ENCODE measurements around the gene SLU7. TPM values are rescaled to one million over a fixed set of nuclear protein-coding genes. Genes with fewer than 3 reads are reported as not detected.

Gene SLU7
- total RNA-seq, 2 experiments from 2014 or later, result 32.2 to 46.2 TPM

DNA sequence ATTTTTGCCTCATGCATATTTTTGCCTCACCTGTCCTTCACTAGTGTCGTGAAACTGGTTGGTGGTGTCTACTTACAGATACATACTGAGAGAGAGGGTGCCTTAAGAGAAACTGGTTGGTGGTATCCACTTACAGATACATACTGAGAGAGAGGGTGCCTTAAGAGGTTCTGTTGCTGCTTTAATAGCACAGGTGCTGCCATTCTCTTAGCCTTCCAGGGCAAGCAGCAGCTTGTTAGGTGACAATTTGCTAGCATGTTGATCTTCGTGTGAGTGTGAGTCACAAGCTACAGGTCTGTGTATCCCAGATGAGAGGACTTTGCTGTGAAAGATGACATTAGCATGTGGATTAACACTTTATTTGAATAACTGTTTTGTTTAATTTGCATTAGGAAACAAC is 4.2 kb upstream of the SLU7 start:
- H3K79me2 ChIP-seq (ENCODE audit: insufficient read depth, low read depth, low read length), result peaks cover 69% of the 10 kb centered on the region
- peak overlapping the region; percentile 78 for H3K27ac ChIP-seq (ENCODE audit: low read depth, low read length, poor library complexity, severe bottlenecking)
- ChIA-PET CTCF (ENCODE audit: unreplicated experiment) (interaction anchor here (1.3 kb wide), 1 partner anchor 47 kb away, joined by 3 read pairs; no protein-coding TSS in a partner anchor), POLR2A (interaction anchor here (0.6 to 2.7 kb wide), 8 partner anchors 9 to 841 kb away, joined by 3 to 18 read pairs (median 9); partner anchors contain the start of gene FAM200C)
- H3K9me2 ChIP-seq (ENCODE audit: insufficient read depth, low read length), result no peaks in the 10 kb centered on the region
- H4K20me1 ChIP-seq (ENCODE audit: insufficient read depth, low read length), result peaks cover 39% of the 10 kb centered on the region
- intact Hi-C loops (cut with micrococcal nuclease; ENCODE audit: unreplicated experiment), result loop anchor here (2.0 to 10.0 kb wide), 2 partner anchors 304 to 712 kb away; partner anchors contain the start of gene PWWP2A
- H3K4me1 ChIP-seq (ENCODE audit: insufficient read depth, low read length, poor library complexity, severe bottlenecking), result peaks cover 55% of the 10 kb centered on the region
- DNase-seq (ENCODE audit: low spot score), result no peak
- peak overlapping the region; percentile 99 for H3K4me2 ChIP-seq (ENCODE audit: low read length)
- H3K36me3 ChIP-seq (ENCODE audit: insufficient read depth, low read length), result peaks cover 59% of the 10 kb centered on the region
- no TSS peak for BruUV-seq (replicated peaks)
- no peaks in the 10 kb centered on the region for H3K9me3 ChIP-seq (ENCODE audit: low read length)
- no peak for TF ChIP-seq EZH2phosphoT487 (IDR thresholded peaks at IDR 0.05; ENCODE audit: borderline replicate concordance, low read depth, low read length)
- TF ChIP-seq, protein P1, sequence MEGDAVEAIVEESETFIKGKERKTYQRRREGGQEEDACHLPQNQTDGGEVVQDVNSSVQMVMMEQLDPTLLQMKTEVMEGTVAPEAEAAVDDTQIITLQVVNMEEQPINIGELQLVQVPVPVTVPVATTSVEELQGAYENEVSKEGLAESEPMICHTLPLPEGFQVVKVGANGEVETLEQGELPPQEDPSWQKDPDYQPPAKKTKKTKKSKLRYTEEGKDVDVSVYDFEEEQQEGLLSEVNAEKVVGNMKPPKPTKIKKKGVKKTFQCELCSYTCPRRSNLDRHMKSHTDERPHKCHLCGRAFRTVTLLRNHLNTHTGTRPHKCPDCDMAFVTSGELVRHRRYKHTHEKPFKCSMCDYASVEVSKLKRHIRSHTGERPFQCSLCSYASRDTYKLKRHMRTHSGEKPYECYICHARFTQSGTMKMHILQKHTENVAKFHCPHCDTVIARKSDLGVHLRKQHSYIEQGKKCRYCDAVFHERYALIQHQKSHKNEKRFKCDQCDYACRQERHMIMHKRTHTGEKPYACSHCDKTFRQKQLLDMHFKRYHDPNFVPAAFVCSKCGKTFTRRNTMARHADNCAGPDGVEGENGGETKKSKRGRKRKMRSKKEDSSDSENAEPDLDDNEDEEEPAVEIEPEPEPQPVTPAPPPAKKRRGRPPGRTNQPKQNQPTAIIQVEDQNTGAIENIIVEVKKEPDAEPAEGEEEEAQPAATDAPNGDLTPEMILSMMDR (conservative IDR thresholded peaks at IDR 0.05; ENCODE audit: low read length), result no peak
- peak overlapping the region; percentile 88 for H3K4me3 ChIP-seq (ENCODE audit: low read depth, low read length, poor library complexity, severe bottlenecking)
- no peak overlapping the region for H2AFZ ChIP-seq (ENCODE audit: low read length)

- TSS peak; percentile 51 for BruUV-seq (replicated peaks)
- CTCF ChIA-PET (ENCODE audit: unreplicated experiment), result interaction anchor here (1.3 kb wide), 1 partner anchor 48 kb away, joined by 3 read pairs; no protein-coding TSS in a partner anchor
- Histone ChIP-seq H3K4me1 (ENCODE audit: insufficient read depth, low read length, poor library complexity, severe bottlenecking) (peaks cover 63% of the 10 kb centered on the region), H3K27ac (ENCODE audit: low read depth, low read length, poor library complexity, severe bottlenecking) (peak within 1 kb of the TSS; percentile 98), H3K79me2 (ENCODE audit: insufficient read depth, low read depth, low read length) (peaks cover 82% of the 10 kb centered on the region), H3K36me3 (ENCODE audit: insufficient read depth, low read length) (peaks cover 46% of the 10 kb centered on the region), H4K20me1 (ENCODE audit: insufficient read depth, low read length) (peaks cover 32% of the 10 kb centered on the region), H3K9me3 (ENCODE audit: low read length) (no peaks in the 10 kb centered on the region), H2AFZ (ENCODE audit: low read length) (peak within 1 kb of the TSS; percentile 91; the same call in 1 of the 2 replicates), H3K9me2 (ENCODE audit: insufficient read depth, low read length) (no peaks in the 10 kb centered on the region), H3K4me2 (ENCODE audit: low read length) (peak within 1 kb of the TSS; percentile 99), H3K4me3 (ENCODE audit: low read depth, low read length, poor library complexity, severe bottlenecking) (peak within 1 kb of the TSS; percentile 88)
- DNase-seq (ENCODE audit: low spot score), result peak; percentile 97
- intact Hi-C loops (cut with micrococcal nuclease; ENCODE audit: unreplicated experiment), result loop anchor here (1.0 to 10.0 kb wide), 3 partner anchors 47 to 713 kb away; partner anchors contain the start of gene PWWP2A
- POLR2A ChIA-PET, result interaction anchor here (0.6 to 2.3 kb wide), 11 partner anchors 9 to 750 kb away, joined by 4 to 15 read pairs (median 5); partner anchors contain the start of gene FAM200C
- TF ChIP-seq, protein P1 (conservative IDR thresholded peaks at IDR 0.05; ENCODE audit: low read length), result no peak
- no peak for TF ChIP-seq EZH2phosphoT487 (IDR thresholded peaks at IDR 0.05; ENCODE audit: borderline replicate concordance, low read depth, low read length)
Observed at GRCh38 chr5:160421625-160422258, 2.9 kb upstream of the SLU7 start, which contains the start of gene PTTG1. Gene PTTG1 (plus strand): TSS chr5:160421855. CDS start chr5:160422313, 458 bp downstream.

DNA sequence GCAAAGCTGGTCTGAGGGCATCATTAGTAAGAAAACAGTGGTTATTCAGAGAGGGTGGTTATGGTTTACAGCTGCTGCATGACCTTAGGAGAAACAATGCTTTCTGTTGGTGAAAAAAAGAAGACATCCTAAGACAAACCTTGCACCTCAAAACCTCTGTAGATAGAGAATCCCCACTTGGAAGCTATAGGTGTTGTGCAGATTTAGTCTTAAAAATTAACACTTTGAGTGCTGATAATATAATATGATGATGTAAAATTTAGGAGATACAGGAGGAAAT is 1.4 kb upstream of the SLU7 start:
- H3K4me2 ChIP-seq (ENCODE audit: low read length), result peak overlapping the region; percentile 99
- no peaks in the 10 kb centered on the region for H3K9me3 ChIP-seq (ENCODE audit: low read length)
- H3K4me1 ChIP-seq (ENCODE audit: insufficient read depth, low read length, poor library complexity, severe bottlenecking), result peaks cover 49% of the 10 kb centered on the region
- ChIA-PET CTCF (ENCODE audit: unreplicated experiment) (no interaction called here), POLR2A (interaction anchor here (0.5 to 3.0 kb wide), 9 partner anchors 9 to 62 kb away, joined by 3 to 26 read pairs (median 5); partner anchors contain the start of gene FAM200C)
- H3K79me2 ChIP-seq (ENCODE audit: insufficient read depth, low read depth, low read length), result peaks cover 79% of the 10 kb centered on the region
- peak overlapping the region; percentile 91 for H2AFZ ChIP-seq (ENCODE audit: low read length)
- BruUV-seq (replicated peaks), result no TSS peak
- peaks cover 31% of the 10 kb centered on the region for H3K36me3 ChIP-seq (ENCODE audit: insufficient read depth, low read length)
- TF ChIP-seq, protein P1 (conservative IDR thresholded peaks at IDR 0.05; ENCODE audit: low read length), result no peak
- no peak for TF ChIP-seq EZH2phosphoT487 (IDR thresholded peaks at IDR 0.05; ENCODE audit: borderline replicate concordance, low read depth, low read length)
- peak overlapping the region; percentile 88 for H3K4me3 ChIP-seq (ENCODE audit: low read depth, low read length, poor library complexity, severe bottlenecking)
- H3K27ac ChIP-seq (ENCODE audit: low read depth, low read length, poor library complexity, severe bottlenecking), result peak overlapping the region; percentile 98
- DNase-seq (ENCODE audit: low spot score), result no peak
- peaks cover 26% of the 10 kb centered on the region for H4K20me1 ChIP-seq (ENCODE audit: insufficient read depth, low read length)
- no peaks in the 10 kb centered on the region for H3K9me2 ChIP-seq (ENCODE audit: insufficient read depth, low read length)
- intact Hi-C loops (cut with micrococcal nuclease; ENCODE audit: unreplicated experiment), result loop anchor here (10.0 kb wide), 1 partner anchor 715 kb away; no protein-coding TSS in a partner anchor

Measured in OCI-LY7 (cell line).